ENCODE measurements around the gene SPAG5.
"Not testable (repeated sequence)": the region's sequence is repeated elsewhere in the genome, so short reads cannot be mapped to it uniquely, and the experiment has no call there.

SPAG5 gene

GRCh38 chr17:28576758-28577465, 21.9 kb downstream of the SPAG5 start, which contains the start of gene ALDOC:
Gene ALDOC (minus strand): TSS chr17:28576895. CDS start chr17:28575532, 1,363 bp downstream.
- no peak within 1 kb of the TSS for H3K4me3 ChIP-seq (replicated peaks; ENCODE audit: insufficient read depth, low read length)

GRCh38 chr17:28576016-28576415, 22.8 kb downstream of the SPAG5 start:
- DNase-seq (ENCODE audit: low read depth in 1 of 2, low spot score in 1 of 2); H3K4me3 ChIP-seq (replicated peaks; ENCODE audit: insufficient read depth, low read length); H3K27ac ChIP-seq (replicated peaks); H3K27me3 ChIP-seq (ENCODE audit: insufficient read depth, poor library complexity, severe bottlenecking): not testable (repeated sequence)

More at GRCh38 chr17:28576758-28577465, 21.9 kb downstream of the SPAG5 start, which contains the start of gene ALDOC:
- Histone ChIP-seq H3K27ac (replicated peaks) (no peak within 1 kb of the TSS), H3K27me3 (ENCODE audit: insufficient read depth, poor library complexity, severe bottlenecking) (no peaks in the 10 kb centered on the region)
- DNase-seq (ENCODE audit: low read depth in 1 of 2, low spot score in 1 of 2), result peak; percentile 86 to 90
- TF ChIP-seq SPI1 (IDR thresholded peaks at IDR 0.05; ENCODE audit: borderline replicate concordance, low read depth) (no peak), CTCF (IDR thresholded peaks at IDR 0.05; ENCODE audit: insufficient read depth, low read length) (no peak), GABPA (IDR thresholded peaks at IDR 0.05; ENCODE audit: low read depth) (no peak), POLR2AphosphoS5 (IDR thresholded peaks at IDR 0.05; ENCODE audit: low read depth) (no peak; the same call in 1 of the 2 replicates), REST (IDR thresholded peaks at IDR 0.05; ENCODE audit: insufficient replicate concordance, low read depth) (no peak)

- DNase-seq (ENCODE audit: low read depth in 1 of 2, low spot score in 1 of 2), result no peak
- no peak overlapping the region for H3K4me3 ChIP-seq (replicated peaks; ENCODE audit: insufficient read depth, low read length)
These were observed 23.6 kb downstream of the SPAG5 start for GRCh38 chr17:28575126-28575795.

More at GRCh38 chr17:28575126-28575795, 23.6 kb downstream of the SPAG5 start:
- Histone ChIP-seq H3K27ac (replicated peaks) (no peak overlapping the region), H3K27me3 (ENCODE audit: insufficient read depth, poor library complexity, severe bottlenecking) (no peaks in the 10 kb centered on the region)
- TF ChIP-seq SPI1 (IDR thresholded peaks at IDR 0.05; ENCODE audit: borderline replicate concordance, low read depth), result no peak
- no peak for TF ChIP-seq CTCF (IDR thresholded peaks at IDR 0.05; ENCODE audit: insufficient read depth, low read length)
- no peak for TF ChIP-seq POLR2AphosphoS5 (IDR thresholded peaks at IDR 0.05; ENCODE audit: low read depth)
- no peak for TF ChIP-seq REST (IDR thresholded peaks at IDR 0.05; ENCODE audit: insufficient replicate concordance, low read depth)
- no peak for TF ChIP-seq GABPA (IDR thresholded peaks at IDR 0.05; ENCODE audit: low read depth)

All from HL-60 (cell line).